Ascending aorta (tissue), 2 donors: ENCODE data around the gene KDELR3. TPM values are rescaled to one million over a fixed set of nuclear protein-coding genes. Genes with fewer than 3 reads are reported as not detected.

Experiments
- DNase-seq, 2 donors: peaks; one replicate each; pipeline ENCODE4 v3.0.0-alpha.2; 2019; ENCODE audit warnings: low spot score in 2 of 2
- H3K27ac ChIP-seq, 2 donors: fragments of 200-600 bp; sonication (generic); one replicate each; pipeline ENCODE4 v1.5.1; 2016 to 2017; ENCODE audit warnings: mild to moderate bottlenecking in 1 of 2
- H3K27me3 ChIP-seq: fragments of 200-600 bp; sonication (generic); one replicate; pipeline ENCODE4 v1.5.1; 2017
- H3K36me3 ChIP-seq, 2 donors: fragments of 200-600 bp; sonication (generic); one replicate each; pipeline ENCODE4 v1.5.1; 2016
- H3K4me1 ChIP-seq, 2 donors: fragments of 200-600 bp; sonication (generic); one replicate each; pipeline ENCODE4 v1.5.1; 2016 to 2017; ENCODE audit warnings: mild to moderate bottlenecking in 1 of 2
- H3K4me3 ChIP-seq, 2 donors: fragments of 200-600 bp; sonication (generic); one replicate each; pipeline ENCODE4 v1.5.1; 2016 to 2017; ENCODE audit warnings: mild to moderate bottlenecking in 1 of 2
- H3K9me3 ChIP-seq, 2 donors: fragments of 200-600 bp; sonication (generic); one replicate each; pipeline ENCODE4 v1.5.1; 2016
- CTCF ChIP-seq, 3 experiments: fragments of 200-600 bp in 2 of 3; fragments of 450-650 bp in 1 of 3; sonication (generic) in 2 of 3; IDR thresholded peaks; one replicate each; pipeline ENCODE4 v1.5.1; 2016 to 2019; ENCODE audit warnings: antibody characterized with exemption in 3 of 3, mild to moderate bottlenecking in 1 of 3, moderate library complexity in 1 of 3
- intact Hi-C: fragments of 100-400 bp; cut with DNase I; formaldehyde crosslinking; loops from one replicate; pipeline ENCODE4 v1.15.1; 2023
- total RNA-seq: library from RNA; depleted of rRNA; stranded (reverse); fragments of >200 nt; gene quantifications from one replicate; pipeline ENCODE4 v1.1.0, GENCODE V29; 2016

KDELR3 gene
- total RNA-seq, 1 donor from 2014 or later: 11.8 TPM

GRCh38 chr22:38440747-38441350, 27.0 kb upstream of the KDELR3 start:
- Histone ChIP-seq H3K9me3 (no peaks in the 10 kb centered on the region), H3K27me3 (no peaks in the 10 kb centered on the region), H3K27ac (no peak overlapping the region), H3K4me1 (no peaks in the 10 kb centered on the region), H3K4me3 (no peak overlapping the region), H3K36me3 (no peaks in the 10 kb centered on the region)
- DNase-seq: no peak
- no peak for TF ChIP-seq CTCF (IDR thresholded peaks at IDR 0.05)
- intact Hi-C loops: no loop called here

GRCh38 chr22:38441620-38442287, 26.1 kb upstream of the KDELR3 start:
- Histone ChIP-seq H3K36me3 (no peaks in the 10 kb centered on the region), H3K4me3 (no peak overlapping the region), H3K9me3 (no peaks in the 10 kb centered on the region), H3K4me1 (no peaks in the 10 kb centered on the region), H3K27me3 (no peaks in the 10 kb centered on the region), H3K27ac (no peak overlapping the region)
- intact Hi-C loops: no loop called here
- TF ChIP-seq CTCF (IDR thresholded peaks at IDR 0.05): no peak
- no peak for DNase-seq

GRCh38 chr22:38442967-38443627, 24.8 kb upstream of the KDELR3 start:
- no peaks in the 10 kb centered on the region for H3K9me3 ChIP-seq
- no peaks in the 10 kb centered on the region for H3K4me1 ChIP-seq
- DNase-seq: no peak
- H3K27me3 ChIP-seq: no peaks in the 10 kb centered on the region
- intact Hi-C loops: no loop called here
- H3K4me3 ChIP-seq: no peak overlapping the region
- no peak overlapping the region for H3K27ac ChIP-seq
- no peak for TF ChIP-seq CTCF (IDR thresholded peaks at IDR 0.05)
- no peaks in the 10 kb centered on the region for H3K36me3 ChIP-seq

DNA sequence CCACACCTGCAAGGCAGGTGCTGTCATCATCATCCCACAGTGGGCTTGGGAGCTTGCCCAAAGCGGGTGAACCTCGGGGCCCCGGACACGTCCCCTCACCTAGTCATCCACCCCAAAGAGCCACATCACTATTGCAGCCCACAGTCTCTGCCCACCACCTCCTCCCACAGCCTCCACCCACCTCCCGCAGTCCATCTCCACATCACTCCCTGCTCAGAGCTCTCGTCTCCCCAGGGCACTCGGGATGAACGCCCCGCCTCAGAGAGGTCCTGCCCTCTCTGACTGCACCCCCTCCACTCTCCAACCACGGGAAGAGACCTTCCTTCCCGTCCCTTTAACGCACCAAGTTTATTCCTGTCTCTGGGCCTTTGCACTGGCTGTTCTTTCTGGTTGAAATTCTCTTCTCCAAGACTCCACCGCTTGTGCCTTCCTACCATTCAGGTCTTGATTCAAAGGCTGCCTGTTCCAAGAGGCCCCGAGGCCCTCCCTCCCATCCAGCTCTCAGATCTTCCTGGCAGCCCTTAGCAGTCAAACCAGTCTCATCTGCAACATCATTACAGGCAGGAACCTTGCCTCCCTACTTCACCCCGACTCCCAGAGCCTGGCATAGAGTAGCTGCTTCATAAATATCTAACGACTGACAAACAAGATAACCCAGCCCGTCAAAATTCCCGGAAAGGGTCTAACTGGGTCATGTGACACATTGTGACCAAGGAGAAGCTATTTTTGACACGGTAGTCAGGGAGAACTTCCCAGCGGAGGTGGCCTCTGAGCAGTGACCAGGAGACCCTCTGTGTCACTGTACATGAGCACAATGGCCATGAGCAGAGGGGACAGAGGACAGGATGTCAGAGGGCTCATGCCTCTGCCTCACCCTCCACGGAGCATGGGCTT, 24.0 kb upstream of the KDELR3 start:
- intact Hi-C loops: no loop called here
- no peak overlapping the region for H3K4me3 ChIP-seq
- DNase-seq: no peak
- no peak overlapping the region for H3K27ac ChIP-seq
- H3K36me3 ChIP-seq: no peaks in the 10 kb centered on the region
- TF ChIP-seq CTCF (IDR thresholded peaks at IDR 0.05): no peak
- no peaks in the 10 kb centered on the region for H3K9me3 ChIP-seq
- H3K27me3 ChIP-seq: no peaks in the 10 kb centered on the region
- no peaks in the 10 kb centered on the region for H3K4me1 ChIP-seq

DNA sequence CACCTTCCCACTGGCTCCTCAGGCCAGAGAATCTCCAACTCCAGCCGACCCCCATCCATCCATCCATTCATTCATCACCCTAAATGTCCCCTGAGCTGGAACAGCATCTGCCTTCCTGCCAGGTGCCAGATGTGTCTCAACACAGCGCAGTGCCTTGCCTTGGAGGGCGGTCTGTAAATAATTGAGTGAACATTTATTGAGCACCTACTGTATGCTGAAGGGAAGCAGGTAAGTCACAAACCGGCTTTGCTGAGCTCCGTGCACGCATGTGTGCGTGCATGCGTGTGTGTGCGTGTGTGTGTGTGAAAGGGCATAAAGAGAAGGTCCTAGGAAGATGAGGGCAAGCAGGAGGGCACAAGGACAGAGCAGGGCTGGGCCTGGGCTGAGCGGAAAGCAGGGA, 23.1 kb upstream of the KDELR3 start:
- H3K4me3 ChIP-seq: no peak overlapping the region
- TF ChIP-seq CTCF (IDR thresholded peaks at IDR 0.05): no peak
- H3K4me1 ChIP-seq: no peaks in the 10 kb centered on the region
- no peaks in the 10 kb centered on the region for H3K27me3 ChIP-seq
- no peak for DNase-seq
- H3K9me3 ChIP-seq: no peaks in the 10 kb centered on the region
- no peaks in the 10 kb centered on the region for H3K36me3 ChIP-seq
- no peak overlapping the region for H3K27ac ChIP-seq
- intact Hi-C loops: no loop called here
